HCT116 (cell line): ENCODE measurements around the gene IP6K3.

Experiments
- CEBPB ChIP-seq: IDR thresholded peaks from 2 replicates; pipeline ENCODE4 v1.6.1; 2012; ENCODE audit warnings: low read depth
- EZH2 ChIP-seq: fragments of 200-600 bp; sonication (generic); IDR thresholded peaks from 2 replicates; pipeline ENCODE4 v1.6.1; 2017; ENCODE audit warnings: antibody characterized with exemption, mixed run types
- POLR2A ChIP-seq: IDR thresholded peaks from 2 replicates; pipeline ENCODE4 v1.7.0; 2011; ENCODE audit warnings: borderline replicate concordance; ENCODE audit not compliant: insufficient read depth, insufficient read length; ENCODE audit errors: extremely low read depth
- ZFX ChIP-seq: fragments of 450-650 bp; IDR thresholded peaks from 2 replicates; pipeline ENCODE4 v1.6.1; 2017
- ZNF274 ChIP-seq: fragments of 200-500 bp; sonication (Bioruptor generic); IDR thresholded peaks from 2 replicates; pipeline ENCODE4 v1.6.1; 2014; ENCODE audit warnings: mild to moderate bottlenecking, low read depth, low read length, inconsistent platforms
- TF ChIP-seq, protein P1 (sequence below), 3 experiments: fragments of 200-600 bp in 1 of 3; sonication (generic) in 1 of 3; IDR thresholded peaks in 2 of 3; conservative IDR thresholded peaks in 1 of 3; 2 replicates each; pipeline ENCODE4 v1.5.1; 2012 to 2017; ENCODE audit warnings: low read depth in 2 of 3, low read length in 2 of 3, antibody characterized with exemption in 1 of 3, borderline replicate concordance in 1 of 3, control low read depth in 1 of 3, mild to moderate bottlenecking in 1 of 3, mixed read lengths in 1 of 3, mixed run types in 1 of 3, moderate library complexity in 1 of 3; ENCODE audit not compliant: insufficient read depth in 1 of 3
- TF ChIP-seq, protein P2 (sequence below): IDR thresholded peaks from 2 replicates; pipeline ENCODE4 v1.6.1; 2012

DNA sequence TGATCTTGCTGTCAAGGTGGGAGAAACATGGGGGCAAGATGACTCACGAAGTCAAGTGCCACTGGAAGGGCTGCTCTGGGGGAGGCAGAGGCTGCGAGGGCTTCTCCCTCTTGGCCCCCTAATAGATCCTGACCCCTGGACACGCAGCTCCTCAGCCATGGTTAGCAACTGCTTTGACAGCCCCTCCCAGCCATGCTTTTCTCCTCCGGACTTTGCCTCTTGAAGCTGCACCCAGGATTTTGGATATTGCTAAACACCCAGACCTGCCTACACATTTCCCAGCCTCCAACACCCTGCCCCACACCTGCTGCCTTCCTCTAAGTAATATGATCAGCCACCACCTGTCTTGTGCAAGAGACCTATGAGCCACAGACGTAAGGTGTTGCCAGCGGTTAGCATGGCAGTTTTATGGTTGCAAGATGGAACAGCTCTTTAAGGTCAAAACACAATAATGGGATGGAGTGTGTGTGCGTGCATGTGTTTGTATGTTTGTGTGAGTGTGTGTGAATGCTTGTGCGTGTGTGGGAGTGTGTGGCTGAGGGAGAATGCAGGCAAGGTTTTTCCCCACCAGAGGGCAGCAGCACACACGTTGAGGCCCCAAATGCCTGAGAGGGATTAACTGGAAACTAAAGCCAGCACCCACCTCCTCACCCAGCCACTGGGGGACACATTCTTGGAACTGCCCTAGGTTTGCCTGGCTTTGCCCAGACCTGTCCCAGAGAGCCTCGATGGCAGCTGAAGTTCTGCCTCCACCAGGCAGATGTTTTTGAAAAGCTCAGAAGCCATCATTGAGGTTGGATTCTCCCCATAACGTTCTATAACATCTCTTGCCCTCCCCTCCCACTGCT, 2.5 kb downstream of the IP6K3 start:
- TF ChIP-seq EZH2 (no peak), POLR2A (no peak), CEBPB (no peak), ZFX (no peak), ZNF274 (no peak)
- TF ChIP-seq, protein P1, sequence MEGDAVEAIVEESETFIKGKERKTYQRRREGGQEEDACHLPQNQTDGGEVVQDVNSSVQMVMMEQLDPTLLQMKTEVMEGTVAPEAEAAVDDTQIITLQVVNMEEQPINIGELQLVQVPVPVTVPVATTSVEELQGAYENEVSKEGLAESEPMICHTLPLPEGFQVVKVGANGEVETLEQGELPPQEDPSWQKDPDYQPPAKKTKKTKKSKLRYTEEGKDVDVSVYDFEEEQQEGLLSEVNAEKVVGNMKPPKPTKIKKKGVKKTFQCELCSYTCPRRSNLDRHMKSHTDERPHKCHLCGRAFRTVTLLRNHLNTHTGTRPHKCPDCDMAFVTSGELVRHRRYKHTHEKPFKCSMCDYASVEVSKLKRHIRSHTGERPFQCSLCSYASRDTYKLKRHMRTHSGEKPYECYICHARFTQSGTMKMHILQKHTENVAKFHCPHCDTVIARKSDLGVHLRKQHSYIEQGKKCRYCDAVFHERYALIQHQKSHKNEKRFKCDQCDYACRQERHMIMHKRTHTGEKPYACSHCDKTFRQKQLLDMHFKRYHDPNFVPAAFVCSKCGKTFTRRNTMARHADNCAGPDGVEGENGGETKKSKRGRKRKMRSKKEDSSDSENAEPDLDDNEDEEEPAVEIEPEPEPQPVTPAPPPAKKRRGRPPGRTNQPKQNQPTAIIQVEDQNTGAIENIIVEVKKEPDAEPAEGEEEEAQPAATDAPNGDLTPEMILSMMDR (IDR thresholded peaks at IDR 0.05 in 2 of 3, conservative IDR thresholded peaks at IDR 0.05 in 1 of 3; ENCODE audit: borderline replicate concordance in 1 of 3, insufficient read depth in 1 of 3, low read depth in 2 of 3, low read length in 2 of 3): peak; percentile 83 to 96 (median 95)
- TF ChIP-seq, protein P2, sequence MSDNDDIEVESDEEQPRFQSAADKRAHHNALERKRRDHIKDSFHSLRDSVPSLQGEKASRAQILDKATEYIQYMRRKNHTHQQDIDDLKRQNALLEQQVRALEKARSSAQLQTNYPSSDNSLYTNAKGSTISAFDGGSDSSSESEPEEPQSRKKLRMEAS: no peak
